Epithelial cell of alveolus of lung (primary cell): ENCODE data around the gene SETD4. TPM values are rescaled to one million over a fixed set of nuclear protein-coding genes. Genes with fewer than 3 reads are reported as not detected.

Experiments used
- total RNA-seq: library from RNA; depleted of rRNA; stranded (reverse); fragments of >200 nt; gene quantifications from 2 replicates; pipeline ENCODE4 v1.2.1, GENCODE V29; 2015

SETD4 gene, protein sequence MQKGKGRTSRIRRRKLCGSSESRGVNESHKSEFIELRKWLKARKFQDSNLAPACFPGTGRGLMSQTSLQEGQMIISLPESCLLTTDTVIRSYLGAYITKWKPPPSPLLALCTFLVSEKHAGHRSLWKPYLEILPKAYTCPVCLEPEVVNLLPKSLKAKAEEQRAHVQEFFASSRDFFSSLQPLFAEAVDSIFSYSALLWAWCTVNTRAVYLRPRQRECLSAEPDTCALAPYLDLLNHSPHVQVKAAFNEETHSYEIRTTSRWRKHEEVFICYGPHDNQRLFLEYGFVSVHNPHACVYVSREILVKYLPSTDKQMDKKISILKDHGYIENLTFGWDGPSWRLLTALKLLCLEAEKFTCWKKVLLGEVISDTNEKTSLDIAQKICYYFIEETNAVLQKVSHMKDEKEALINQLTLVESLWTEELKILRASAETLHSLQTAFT
- 9.7 and 11.2 TPM in 2 replicates for total RNA-seq

GRCh38 chr21:36060159-36060921, at the start of gene SETD4:
SETD4 (minus strand) TSS chr21:36060526; CDS start chr21:36058888, 1,638 bp downstream.

GRCh38 chr21:36069713-36070583, 9.6 kb upstream of the SETD4 start, which contains the start of gene CBR1:
CBR1 (plus strand) TSS chr21:36070024; CDS start chr21:36070116, 92 bp downstream.

Other genes starting within 250 kb of the SETD4 start
- 89.2 and 167 TPM in 2 replicates for gene CBR1, start 9.5 kb upstream of the SETD4 start, total RNA-seq
- gene CBR3, start 74.6 kb upstream of the SETD4 start, total RNA-seq: 3.6 and 19.4 TPM in 2 replicates
- 0.80 and 6.6 TPM in 2 replicates for gene DOP1B, start 96.3 kb upstream of the SETD4 start, total RNA-seq